ENCODE measurements around the gene NPAS1.

Gene NPAS1

DNA sequence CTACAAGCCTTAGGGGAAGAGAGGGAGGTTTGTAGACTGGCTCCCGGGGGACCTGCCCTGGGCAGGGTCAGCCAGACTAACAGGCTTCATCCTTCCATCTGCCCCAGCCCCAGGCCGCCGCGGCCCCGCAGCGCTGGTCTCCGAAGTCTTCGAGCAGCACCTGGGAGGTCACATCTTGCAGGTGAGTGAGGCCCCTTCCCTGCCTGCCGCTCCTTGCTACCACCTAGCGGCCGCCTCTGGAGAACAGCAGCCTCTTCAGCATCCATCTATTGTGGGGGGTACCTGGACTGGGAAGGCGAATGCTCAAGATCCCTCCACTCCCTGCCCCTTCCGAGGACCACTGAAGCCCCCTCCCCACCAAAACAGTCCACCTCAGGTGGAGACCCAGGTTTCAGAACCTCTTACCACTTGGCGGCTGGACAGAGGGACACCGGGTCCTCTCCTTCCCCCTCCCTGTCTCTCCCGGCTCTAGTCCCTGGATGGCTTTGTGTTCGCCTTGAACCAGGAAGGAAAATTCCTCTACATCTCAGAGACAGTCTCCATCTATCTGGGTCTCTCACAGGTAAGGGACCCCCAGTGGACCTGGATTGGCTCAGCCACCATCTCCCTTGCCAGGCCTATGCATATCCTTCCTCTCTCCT is 12.7 kb downstream of the NPAS1 start:
- no peaks in the 10 kb centered on the region for H3K9me2 ChIP-seq (replicated peaks; ENCODE audit: control insufficient read depth, low read length)
- H3K79me2 ChIP-seq (ENCODE audit: control insufficient read depth, low read length): no peaks in the 10 kb centered on the region
- no peaks in the 10 kb centered on the region for H4K20me1 ChIP-seq (ENCODE audit: control insufficient read depth, insufficient read depth, low read depth, low read length)
- peaks cover 16% of the 10 kb centered on the region for H3K4me1 ChIP-seq (ENCODE audit: control insufficient read depth, low read length)
- no peak overlapping the region for H3K27ac ChIP-seq (ENCODE audit: low read depth, low read length)
- H3F3A ChIP-seq (ENCODE audit: control insufficient read depth, insufficient read depth): no peaks in the 10 kb centered on the region
- H3K4me2 ChIP-seq (ENCODE audit: low read length): no peak overlapping the region
- no peak overlapping the region for H3K4me3 ChIP-seq (ENCODE audit: low read length)
- H3K9me3 ChIP-seq (ENCODE audit: control insufficient read depth, insufficient read depth, low read length): no peaks in the 10 kb centered on the region
- no peaks in the 10 kb centered on the region for H3K36me3 ChIP-seq (ENCODE audit: control insufficient read depth, low read length)
- TF ChIP-seq EZH2phosphoT487 (IDR thresholded peaks at IDR 0.05; ENCODE audit: borderline replicate concordance, low read length): no peak
- TF ChIP-seq, protein P1, sequence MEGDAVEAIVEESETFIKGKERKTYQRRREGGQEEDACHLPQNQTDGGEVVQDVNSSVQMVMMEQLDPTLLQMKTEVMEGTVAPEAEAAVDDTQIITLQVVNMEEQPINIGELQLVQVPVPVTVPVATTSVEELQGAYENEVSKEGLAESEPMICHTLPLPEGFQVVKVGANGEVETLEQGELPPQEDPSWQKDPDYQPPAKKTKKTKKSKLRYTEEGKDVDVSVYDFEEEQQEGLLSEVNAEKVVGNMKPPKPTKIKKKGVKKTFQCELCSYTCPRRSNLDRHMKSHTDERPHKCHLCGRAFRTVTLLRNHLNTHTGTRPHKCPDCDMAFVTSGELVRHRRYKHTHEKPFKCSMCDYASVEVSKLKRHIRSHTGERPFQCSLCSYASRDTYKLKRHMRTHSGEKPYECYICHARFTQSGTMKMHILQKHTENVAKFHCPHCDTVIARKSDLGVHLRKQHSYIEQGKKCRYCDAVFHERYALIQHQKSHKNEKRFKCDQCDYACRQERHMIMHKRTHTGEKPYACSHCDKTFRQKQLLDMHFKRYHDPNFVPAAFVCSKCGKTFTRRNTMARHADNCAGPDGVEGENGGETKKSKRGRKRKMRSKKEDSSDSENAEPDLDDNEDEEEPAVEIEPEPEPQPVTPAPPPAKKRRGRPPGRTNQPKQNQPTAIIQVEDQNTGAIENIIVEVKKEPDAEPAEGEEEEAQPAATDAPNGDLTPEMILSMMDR (IDR thresholded peaks at IDR 0.05; ENCODE audit: low read depth, low read length, poor library complexity, severe bottlenecking): peak; percentile 93
- peaks cover 25% of the 10 kb centered on the region for H3K27me3 ChIP-seq (ENCODE audit: control insufficient read depth, low read length)

DNA sequence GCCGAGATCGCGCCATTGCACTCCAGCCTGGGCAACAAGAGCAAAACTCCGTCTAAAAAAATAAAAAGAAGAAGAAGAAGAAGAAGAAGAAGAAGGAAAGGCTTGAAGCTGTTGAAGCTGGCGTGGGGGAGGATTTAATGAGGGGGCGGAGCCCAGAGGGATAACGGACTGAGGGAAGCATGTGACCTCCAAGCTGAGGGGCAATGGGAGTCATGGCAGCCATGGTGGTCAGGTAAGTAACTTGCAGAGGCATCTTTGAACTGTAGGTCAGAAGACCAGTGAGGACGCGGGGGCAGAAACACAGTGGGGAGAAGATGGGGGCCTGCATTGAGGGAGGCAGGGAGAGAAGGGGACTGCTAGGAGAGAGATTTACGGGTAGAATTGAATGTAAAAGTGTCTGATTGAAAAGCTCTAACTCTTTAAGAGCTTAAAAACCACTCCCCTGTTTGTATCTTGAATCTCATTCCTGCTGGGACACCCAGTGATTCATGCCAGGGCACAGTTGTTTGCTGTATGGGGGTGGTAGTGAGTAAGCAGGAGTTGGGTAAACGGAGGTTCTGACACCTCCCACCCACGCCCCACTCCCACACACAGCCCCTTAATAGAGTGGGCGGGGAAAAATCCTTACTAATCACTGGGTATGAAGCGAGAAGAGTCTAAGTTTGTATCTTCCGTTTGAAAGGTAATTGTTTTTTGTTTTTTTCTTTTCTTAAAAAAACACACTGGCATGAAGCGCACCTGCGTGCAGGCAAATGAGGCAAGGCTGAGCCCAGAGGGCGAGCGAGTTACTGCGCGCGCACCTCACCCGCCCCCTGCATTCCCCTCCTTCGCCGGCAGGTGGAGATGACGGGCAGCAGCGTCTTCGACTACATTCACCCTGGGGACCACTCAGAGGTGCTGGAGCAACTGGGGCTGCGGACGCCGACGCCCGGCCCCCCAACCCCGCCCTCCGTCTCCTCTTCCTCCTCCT is 15.8 kb downstream of the NPAS1 start:
- H3K79me2 ChIP-seq (ENCODE audit: control insufficient read depth, low read length): no peaks in the 10 kb centered on the region
- peak overlapping the region; percentile 76 for H3K4me3 ChIP-seq (ENCODE audit: low read length)
- no peaks in the 10 kb centered on the region for H3K9me3 ChIP-seq (ENCODE audit: control insufficient read depth, insufficient read depth, low read length)
- H3K4me2 ChIP-seq (ENCODE audit: low read length): peak overlapping the region; percentile 75
- no peaks in the 10 kb centered on the region for H3K9me2 ChIP-seq (replicated peaks; ENCODE audit: control insufficient read depth, low read length)
- TF ChIP-seq, protein P1 (IDR thresholded peaks at IDR 0.05; ENCODE audit: low read depth, low read length, poor library complexity, severe bottlenecking): peak; percentile 88
- no peak for TF ChIP-seq EZH2phosphoT487 (IDR thresholded peaks at IDR 0.05; ENCODE audit: borderline replicate concordance, low read length)
- peaks cover 16% of the 10 kb centered on the region for H3K4me1 ChIP-seq (ENCODE audit: control insufficient read depth, low read length)
- peaks cover 7% of the 10 kb centered on the region; the same call in 1 of the 2 replicates for H3K27me3 ChIP-seq (ENCODE audit: control insufficient read depth, low read length)
- H4K20me1 ChIP-seq (ENCODE audit: control insufficient read depth, insufficient read depth, low read depth, low read length): no peaks in the 10 kb centered on the region
- H3F3A ChIP-seq (ENCODE audit: control insufficient read depth, insufficient read depth): no peaks in the 10 kb centered on the region
- H3K36me3 ChIP-seq (ENCODE audit: control insufficient read depth, low read length): no peaks in the 10 kb centered on the region
- H3K27ac ChIP-seq (ENCODE audit: low read depth, low read length): peak overlapping the region; percentile 49

DNA sequence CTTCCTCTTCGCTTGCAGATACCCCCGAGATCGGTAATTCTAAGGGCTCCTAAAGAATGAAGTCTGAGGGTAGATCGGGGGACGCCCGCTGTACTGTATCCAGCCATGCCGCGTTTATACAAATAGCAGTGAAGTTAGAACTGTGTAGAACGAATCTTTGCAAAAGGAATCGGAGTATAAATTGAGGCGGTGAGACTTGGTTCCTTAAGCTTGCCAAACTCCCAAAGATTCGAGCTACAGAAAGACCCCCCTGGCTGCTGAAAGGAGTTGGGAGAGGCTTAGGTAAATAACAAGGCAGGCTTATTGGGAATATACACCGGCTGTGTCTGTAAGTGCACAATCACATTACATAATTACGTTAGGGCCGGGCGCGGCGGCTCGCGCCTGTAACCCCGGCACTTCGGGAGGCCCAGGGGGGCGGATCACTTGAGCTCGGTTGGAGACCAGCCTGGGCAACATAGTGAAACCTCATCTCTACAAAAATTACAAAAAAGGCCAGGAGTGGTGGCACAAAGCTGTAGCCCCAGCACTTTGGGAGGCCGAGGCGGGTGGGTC is 16.5 kb downstream of the NPAS1 start:
- Histone ChIP-seq H4K20me1 (ENCODE audit: control insufficient read depth, insufficient read depth, low read depth, low read length) (no peaks in the 10 kb centered on the region), H3K27ac (ENCODE audit: low read depth, low read length) (no peak overlapping the region), H3K36me3 (ENCODE audit: control insufficient read depth, low read length) (no peaks in the 10 kb centered on the region), H3K9me2 (replicated peaks; ENCODE audit: control insufficient read depth, low read length) (no peaks in the 10 kb centered on the region), H3K4me1 (ENCODE audit: control insufficient read depth, low read length) (peaks cover 16% of the 10 kb centered on the region), H3F3A (ENCODE audit: control insufficient read depth, insufficient read depth) (no peaks in the 10 kb centered on the region), H3K79me2 (ENCODE audit: control insufficient read depth, low read length) (no peaks in the 10 kb centered on the region), H3K4me2 (ENCODE audit: low read length) (peak overlapping the region; percentile 75), H3K9me3 (ENCODE audit: control insufficient read depth, insufficient read depth, low read length) (no peaks in the 10 kb centered on the region), H3K4me3 (ENCODE audit: low read length) (peak overlapping the region; percentile 76), H3K27me3 (ENCODE audit: control insufficient read depth, low read length) (peaks cover 2% of the 10 kb centered on the region; the same call in 1 of the 2 replicates)
- TF ChIP-seq, protein P1 (IDR thresholded peaks at IDR 0.05; ENCODE audit: low read depth, low read length, poor library complexity, severe bottlenecking): no peak
- no peak for TF ChIP-seq EZH2phosphoT487 (IDR thresholded peaks at IDR 0.05; ENCODE audit: borderline replicate concordance, low read length)

Measured in DOHH2 (cell line).